ENCODE results near the gene RBM15. TPM values are rescaled to one million over a fixed set of nuclear protein-coding genes. Genes with fewer than 3 reads are reported as not detected.

Gene RBM15
- total RNA-seq, 1 donor from 2014 or later = 23.4 TPM

GRCh38 chr1:110387048-110387754 is 48.0 kb downstream of the RBM15 start:
- DNase-seq (ENCODE audit: low spot score) = no peak
- ATAC-seq = no peak
- intact Hi-C loops (cut with DNase I) = no loop called here

DNA sequence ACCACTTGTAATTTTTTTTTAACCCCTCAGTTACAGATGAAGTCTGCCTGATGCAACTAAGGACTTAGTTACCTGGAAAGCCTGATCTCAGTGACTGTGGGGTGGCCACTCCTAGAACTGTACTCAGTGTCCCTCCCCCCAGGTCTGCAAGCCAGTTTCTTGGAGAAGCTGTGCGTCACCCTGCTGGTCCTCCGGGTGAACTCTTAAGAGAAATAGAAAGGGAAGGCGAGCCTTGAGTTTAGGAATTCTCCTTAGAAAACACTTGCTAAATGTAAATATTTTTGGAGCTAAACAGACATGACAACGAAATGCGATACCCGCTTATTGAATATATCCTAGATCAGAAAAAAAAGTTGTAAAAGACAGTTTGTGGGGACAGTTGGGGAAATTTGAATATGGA is 50.9 kb downstream of the RBM15 start:
- DNase-seq (ENCODE audit: low spot score) = peak; percentile 64
- intact Hi-C loops (cut with DNase I) = loop anchor here (5.0 kb wide), 1 partner anchor 53 kb away; the partner anchor contains the start of gene RBM15
- peak; percentile 96 for ATAC-seq

- ATAC-seq = peak; percentile 95
- intact Hi-C loops (cut with DNase I) = loop anchor here (5.0 kb wide), 1 partner anchor 53 kb away; the partner anchor contains the start of gene RBM15
- DNase-seq (ENCODE audit: low spot score) = no peak
Observed at GRCh38 chr1:110390692-110391245, 51.6 kb downstream of the RBM15 start, which contains the start of gene SLC16A4. TSS of gene SLC16A4 (minus strand) at chr1:110391026. CDS start at chr1:110389323, 1,703 bp downstream.

DNA sequence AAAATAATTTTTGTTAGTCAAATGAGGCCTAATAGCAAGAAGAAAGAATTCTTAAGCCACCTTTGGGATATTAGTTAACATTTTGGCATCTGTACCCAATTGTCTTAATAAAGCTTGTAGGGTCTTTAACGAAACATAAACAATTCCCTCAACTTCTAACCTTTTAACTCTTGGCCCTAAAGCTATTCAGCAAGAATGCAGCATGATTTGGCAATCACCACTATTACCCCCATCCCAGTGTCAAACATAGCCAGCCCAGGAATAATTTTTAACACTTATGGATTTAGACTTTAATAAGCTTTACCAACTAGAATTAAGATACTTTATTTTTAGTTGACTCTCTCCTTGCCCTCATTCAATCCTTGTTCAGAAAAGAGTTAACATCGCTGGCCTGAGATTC is 54.1 kb downstream of the RBM15 start:
- intact Hi-C loops (cut with DNase I) = loop anchor here (5.0 kb wide), 1 partner anchor 56 kb away; the partner anchor contains the start of gene RBM15
- no peak for ATAC-seq
- DNase-seq (ENCODE audit: low spot score) = no peak

- ATAC-seq (no peak), DNase-seq (ENCODE audit: low spot score) (no peak)
- intact Hi-C loops (cut with DNase I) = loop anchor here (5.0 kb wide), 1 partner anchor 57 kb away; the partner anchor contains the start of gene RBM15
Observed at GRCh38 chr1:110393691-110394492, 54.7 kb downstream of the RBM15 start.

DNA sequence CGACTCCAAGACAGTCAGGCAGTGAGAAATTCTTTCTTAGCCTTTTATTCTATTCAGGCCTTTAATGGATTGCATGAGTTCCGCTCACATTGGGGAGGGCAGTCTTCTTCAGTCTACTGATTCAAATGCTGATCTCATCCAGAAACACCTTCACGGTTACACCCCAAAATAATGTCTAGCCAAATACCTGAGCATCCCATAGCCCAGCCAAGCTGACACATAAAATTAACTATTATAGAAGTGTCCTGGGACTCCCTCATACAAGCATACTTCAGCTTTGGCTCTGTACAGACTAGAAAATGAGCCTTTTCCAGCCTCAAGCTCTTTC is 55.3 kb downstream of the RBM15 start:
- DNase-seq (ENCODE audit: low spot score) = no peak
- no peak for ATAC-seq
- intact Hi-C loops (cut with DNase I) = loop anchor here (5.0 kb wide), 1 partner anchor 57 kb away; the partner anchor contains the start of gene RBM15

Other genes starting within 250 kb of the RBM15 start
- gene UBL4B, start 226.9 kb upstream of the RBM15 start, total RNA-seq = not detected
- not detected for gene SLC6A17, start 188.9 kb upstream of the RBM15 start, total RNA-seq
- gene KCNC4, start 129.1 kb upstream of the RBM15 start, total RNA-seq = 15.6 TPM
- 20.5 TPM for gene SLC16A4, start 51.6 kb downstream of the RBM15 start, total RNA-seq
- 91.4 TPM for gene LAMTOR5, start 68.3 kb downstream of the RBM15 start, total RNA-seq
- gene PROK1, start 111.8 kb downstream of the RBM15 start, total RNA-seq = not detected
- gene KCNA10, start 179.8 kb downstream of the RBM15 start, total RNA-seq = not detected

Measured in sciatic nerve (tissue), 2 donors.